HEK293T (cell line): ENCODE data around the gene LNPEP.

ENCODE experiments used
- ARNT ChIP-seq: fragments of 450-650 bp; IDR thresholded peaks from 2 replicates; pipeline ENCODE4 v1.6.1; 2017; ENCODE audit warnings: mild to moderate bottlenecking
- BHLHE40 ChIP-seq: fragments of 450-650 bp; IDR thresholded peaks from 2 replicates; pipeline ENCODE4 v1.6.1; 2016; ENCODE audit warnings: mild to moderate bottlenecking, moderate library complexity, borderline replicate concordance
- CTBP1 ChIP-seq: fragments of 450-650 bp; IDR thresholded peaks from 2 replicates; pipeline ENCODE4 v1.6.1; 2016; ENCODE audit warnings: borderline replicate concordance
- FOXA1 ChIP-seq: fragments of 450-650 bp; IDR thresholded peaks from 2 replicates; pipeline ENCODE4 v1.6.1; 2016; ENCODE audit warnings: mild to moderate bottlenecking
- FOXK2 ChIP-seq: fragments of 450-650 bp; IDR thresholded peaks from 2 replicates; pipeline ENCODE4 v1.6.1; 2016; ENCODE audit warnings: mild to moderate bottlenecking
- NFRKB ChIP-seq: fragments of 450-650 bp; IDR thresholded peaks from 2 replicates; pipeline ENCODE4 v1.6.1; 2016; ENCODE audit warnings: mild to moderate bottlenecking, moderate library complexity
- SP1 ChIP-seq: fragments of 450-650 bp; IDR thresholded peaks from 2 replicates; pipeline ENCODE4 v1.6.1; 2017
- SUZ12 ChIP-seq: fragments of 450-650 bp; IDR thresholded peaks from 2 replicates; pipeline ENCODE4 v1.6.1; 2016; ENCODE audit warnings: mild to moderate bottlenecking
- ZNF384 ChIP-seq: fragments of 450-650 bp; IDR thresholded peaks from 2 replicates; pipeline ENCODE4 v1.6.1; 2016
- TF ChIP-seq, protein P1 (sequence below): fragments of 450-650 bp; IDR thresholded peaks from 2 replicates; pipeline ENCODE4 v1.6.1; 2016

DNA sequence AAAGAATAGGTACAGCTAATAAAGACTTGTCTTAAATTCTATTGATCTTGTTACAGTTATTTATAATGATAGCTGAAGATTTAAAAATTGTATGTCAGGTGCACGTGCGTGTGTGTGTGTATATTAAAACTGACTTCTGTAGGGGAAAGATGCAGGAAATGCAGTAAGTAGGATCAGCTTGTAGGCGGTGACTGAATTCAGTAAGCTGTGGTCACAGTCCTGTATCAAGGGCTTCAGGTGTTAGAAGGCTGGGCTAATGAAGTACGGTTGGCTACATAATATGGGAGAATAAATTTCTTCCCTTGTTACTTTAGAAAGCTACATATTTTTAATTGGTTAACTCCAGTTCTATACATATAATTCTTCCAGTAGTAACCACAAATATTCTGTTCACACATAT is 54.2 kb downstream of the LNPEP start:
- TF ChIP-seq SUZ12 (no peak), BHLHE40 (no peak), NFRKB (no peak), CTBP1 (no peak), SP1 (no peak), ZNF384 (no peak), FOXK2 (no peak), ARNT (no peak), FOXA1 (no peak)
- TF ChIP-seq, protein P1, sequence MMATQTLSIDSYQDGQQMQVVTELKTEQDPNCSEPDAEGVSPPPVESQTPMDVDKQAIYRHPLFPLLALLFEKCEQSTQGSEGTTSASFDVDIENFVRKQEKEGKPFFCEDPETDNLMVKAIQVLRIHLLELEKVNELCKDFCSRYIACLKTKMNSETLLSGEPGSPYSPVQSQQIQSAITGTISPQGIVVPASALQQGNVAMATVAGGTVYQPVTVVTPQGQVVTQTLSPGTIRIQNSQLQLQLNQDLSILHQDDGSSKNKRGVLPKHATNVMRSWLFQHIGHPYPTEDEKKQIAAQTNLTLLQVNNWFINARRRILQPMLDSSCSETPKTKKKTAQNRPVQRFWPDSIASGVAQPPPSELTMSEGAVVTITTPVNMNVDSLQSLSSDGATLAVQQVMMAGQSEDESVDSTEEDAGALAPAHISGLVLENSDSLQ = no peak
